SIG-M5 treated with dmso at 0.1 percent for 504 hours (cell line): ENCODE results near the gene CDHR1.

Source experiments
- DNase-seq: peaks from one replicate; lab custom pipeline; 2025; ENCODE audit not compliant: unreplicated experiment; lab: John Stamatoyannopoulos, UW

The CDHR1 gene

DNA sequence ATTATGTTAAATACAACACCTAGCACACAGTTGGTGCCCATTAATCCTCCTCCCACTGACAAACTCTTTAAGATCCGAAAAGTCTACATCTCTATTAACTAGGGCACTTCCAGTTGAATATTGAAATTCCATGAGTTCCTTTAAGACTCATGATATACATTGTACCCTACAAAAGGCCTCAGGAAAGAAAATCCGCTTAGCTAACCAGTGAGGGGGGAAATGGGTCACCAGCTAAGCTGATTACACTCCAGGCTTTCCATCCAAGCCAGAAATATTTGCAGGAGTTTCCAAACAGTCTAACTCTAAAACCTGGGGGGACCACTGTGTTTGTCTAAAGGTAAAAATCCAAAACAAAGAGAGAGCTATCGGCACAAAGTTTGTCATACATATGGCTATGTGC, 32.3 kb downstream of the CDHR1 start:
- DNase-seq, result no peak

DNA sequence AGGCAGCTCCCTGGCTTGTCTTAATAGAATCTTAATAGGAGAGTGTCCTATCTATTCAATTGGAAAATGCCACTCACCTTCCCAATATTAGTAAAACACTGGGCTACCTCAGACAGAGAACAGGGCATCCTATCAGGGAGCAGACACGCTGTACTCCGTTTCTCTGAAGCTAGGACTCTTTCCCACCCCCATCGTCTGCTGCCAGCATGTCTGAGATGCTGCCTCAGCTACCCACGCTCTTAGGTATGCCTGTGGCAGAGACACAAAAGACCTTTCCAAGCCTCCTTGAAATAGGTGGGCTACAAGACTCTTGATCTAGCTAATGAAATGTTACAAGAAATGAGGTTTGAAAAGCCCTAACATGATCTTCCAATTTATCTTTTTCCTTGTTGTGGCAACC, 33.5 kb downstream of the CDHR1 start:
- no peak for DNase-seq

DNA sequence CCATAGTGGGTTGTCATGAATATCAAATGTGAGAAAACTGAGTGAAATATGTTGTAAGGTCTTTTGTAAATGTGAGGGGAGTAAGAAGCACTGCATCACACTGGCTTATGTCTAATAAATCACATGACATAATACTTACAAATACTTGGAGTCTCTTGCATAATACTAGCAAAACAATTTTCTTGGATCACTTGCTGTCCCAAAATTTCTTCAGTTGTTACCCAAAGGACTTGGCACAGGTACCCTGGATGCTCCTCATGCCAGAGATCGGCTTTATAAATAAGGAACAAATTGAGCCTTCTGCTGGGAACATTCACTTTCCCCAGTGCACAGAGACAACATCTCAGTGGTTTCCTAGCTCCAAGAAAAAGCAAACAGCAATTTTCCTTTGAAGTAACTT, 36.0 kb downstream of the CDHR1 start:
- DNase-seq, result no peak

DNA sequence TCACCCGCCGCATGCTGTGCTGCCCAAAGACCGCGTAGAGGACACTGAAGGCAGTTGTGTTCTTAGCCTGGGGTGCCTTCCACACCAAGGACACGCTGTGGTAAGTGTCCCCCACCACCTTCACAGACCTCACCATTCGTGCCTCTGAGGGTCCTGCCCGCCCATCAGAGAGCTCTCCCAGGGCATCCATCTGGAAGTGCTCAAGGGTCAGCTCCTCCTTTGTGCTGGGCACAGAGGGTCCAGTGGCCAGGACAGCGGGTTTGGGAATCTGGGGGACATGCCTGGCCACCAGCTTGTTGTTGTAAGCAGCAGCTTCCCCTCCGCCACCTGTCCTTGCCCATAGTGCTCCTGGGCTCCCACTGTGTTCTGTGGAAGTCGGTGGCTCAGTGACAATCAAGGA, 38.0 kb downstream of the CDHR1 start:
- no peak for DNase-seq

DNA sequence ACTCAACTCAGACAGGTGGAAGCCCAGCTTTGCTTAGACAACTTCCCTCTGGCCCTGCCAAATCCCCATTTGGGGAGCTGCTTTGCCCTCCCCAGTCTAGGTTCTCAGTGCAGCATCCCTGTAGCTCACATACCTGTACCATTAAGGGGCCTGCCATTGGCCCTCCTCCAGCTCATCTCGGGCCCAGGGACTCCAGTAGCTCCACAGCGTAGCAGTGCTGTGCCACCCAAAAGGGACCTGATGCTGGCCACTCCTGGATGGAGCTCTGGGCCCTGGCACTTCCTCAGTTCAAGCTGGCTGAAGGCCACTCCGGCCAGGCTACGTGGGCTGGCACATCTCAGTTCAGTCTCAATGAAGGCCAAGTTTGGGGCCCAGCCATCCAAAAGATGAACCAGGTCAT, 39.6 kb downstream of the CDHR1 start:
- no peak for DNase-seq

DNA sequence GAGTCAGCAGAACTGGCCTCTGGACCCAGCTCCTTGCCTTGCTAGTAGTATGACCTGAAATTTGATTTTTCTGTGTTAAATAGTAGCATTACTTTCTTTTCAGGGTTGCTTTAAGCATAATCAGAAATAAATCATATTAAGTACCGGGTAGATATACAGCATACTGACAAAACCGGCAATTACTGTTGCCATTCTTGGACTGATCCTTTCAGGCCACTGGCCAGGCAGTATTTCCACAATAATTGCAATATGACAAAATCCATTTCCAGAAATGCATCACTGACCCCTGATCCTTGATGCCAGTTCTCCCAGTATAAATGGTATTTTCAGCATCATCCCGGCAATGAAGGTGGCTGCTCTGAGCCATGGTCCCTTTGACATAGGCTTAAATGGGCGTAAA, 40.1 kb downstream of the CDHR1 start:
- DNase-seq, result no peak

DNA sequence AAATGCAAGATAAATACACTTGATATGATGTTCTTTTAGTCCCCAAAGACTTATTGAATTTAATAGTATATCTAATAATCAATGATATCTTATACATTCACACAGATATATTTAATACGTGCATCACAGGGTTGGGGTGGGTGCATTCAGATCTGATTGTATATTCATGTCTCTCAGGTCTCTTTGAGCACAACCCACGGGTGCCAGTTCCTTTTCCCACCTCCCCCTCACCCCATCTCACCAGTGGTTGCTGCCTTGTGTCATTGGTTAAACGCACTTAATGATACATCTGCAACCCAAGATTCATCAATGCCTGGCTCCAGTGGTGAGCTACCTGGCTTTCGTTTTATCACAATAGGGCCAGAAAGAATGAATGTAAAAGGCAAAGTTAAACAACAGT, 40.8 kb downstream of the CDHR1 start:
- no peak for DNase-seq

DNA sequence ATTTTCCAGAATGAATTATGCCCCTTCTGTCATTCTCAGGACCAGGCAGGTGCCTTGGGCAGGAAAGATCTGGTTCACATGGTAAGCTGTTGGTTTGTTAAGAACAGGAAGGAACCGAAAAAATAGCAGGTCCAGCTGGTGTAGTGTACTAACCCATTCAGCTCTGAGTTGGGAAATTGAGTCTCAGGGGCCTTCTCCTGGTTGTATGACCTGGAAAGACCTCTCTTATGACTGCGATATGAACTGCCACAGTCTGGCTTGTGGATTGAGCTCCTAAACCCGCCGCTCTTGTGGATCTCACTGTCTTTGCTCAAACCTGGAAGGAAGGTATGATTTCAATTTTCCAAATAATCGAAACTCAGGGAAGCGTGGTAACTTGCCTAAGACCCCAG, 42.5 kb downstream of the CDHR1 start:
- DNase-seq, result no peak

DNA sequence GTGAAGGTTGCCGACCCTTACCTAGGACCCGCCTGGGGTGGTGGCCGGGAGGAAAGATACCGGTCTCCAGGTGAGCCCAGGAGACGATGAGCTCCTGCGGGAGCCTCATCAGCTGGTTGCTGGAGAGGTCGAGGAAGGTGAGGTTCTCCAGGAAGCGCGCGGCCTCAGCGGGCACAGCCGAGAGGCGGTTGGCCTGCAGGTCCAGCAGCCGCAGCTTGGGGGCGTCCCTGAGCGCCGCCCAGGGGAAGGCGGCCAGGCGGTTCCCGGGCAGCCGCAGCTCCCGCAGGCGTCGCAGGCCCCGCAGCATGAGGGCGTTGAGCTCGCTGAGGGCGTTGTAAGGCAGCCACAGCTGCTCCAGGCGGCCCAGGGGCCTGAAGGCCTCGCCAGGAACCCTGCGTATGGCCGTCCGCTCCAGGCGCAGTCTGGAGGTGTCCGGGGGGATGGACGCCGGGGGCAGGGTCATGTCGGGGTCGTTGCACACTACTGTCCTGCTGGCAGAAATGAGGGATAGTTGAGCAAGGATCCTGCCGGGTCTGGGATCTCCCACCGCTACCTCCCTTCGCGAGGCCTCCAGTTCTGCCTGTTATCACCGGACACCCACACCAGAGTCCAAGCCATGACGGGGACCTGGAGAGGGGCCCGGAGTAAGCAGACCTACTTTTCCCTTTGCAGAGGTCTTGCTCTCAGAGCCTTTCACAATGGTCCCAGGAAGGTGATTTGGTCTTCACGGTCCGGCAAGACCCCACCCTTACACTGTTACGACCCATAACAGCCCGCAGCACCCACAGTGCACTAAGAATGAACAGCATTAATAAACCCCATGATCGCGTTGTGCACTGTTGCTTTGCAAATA, 43.1 kb downstream of the CDHR1 start:
- DNase-seq, result no peak

DNA sequence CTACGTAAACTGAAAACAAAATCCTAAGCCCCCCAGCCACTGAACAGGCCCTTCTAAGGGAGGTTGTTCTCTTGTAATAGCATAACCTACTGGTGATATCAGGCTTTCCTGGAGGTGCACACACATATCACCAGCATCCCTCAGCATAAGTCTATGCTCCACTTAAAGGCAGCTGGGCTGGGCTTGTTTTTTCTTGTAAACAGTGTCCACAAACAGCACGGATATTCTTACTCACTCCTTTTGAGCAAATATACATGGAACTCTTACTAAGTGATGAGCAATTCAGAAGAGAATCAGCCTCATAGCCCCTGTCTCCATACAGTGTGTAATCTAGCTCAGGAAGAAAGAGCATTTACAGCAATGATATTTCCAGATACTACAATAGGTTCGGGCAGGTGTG, 44.6 kb downstream of the CDHR1 start:
- no peak for DNase-seq

DNA sequence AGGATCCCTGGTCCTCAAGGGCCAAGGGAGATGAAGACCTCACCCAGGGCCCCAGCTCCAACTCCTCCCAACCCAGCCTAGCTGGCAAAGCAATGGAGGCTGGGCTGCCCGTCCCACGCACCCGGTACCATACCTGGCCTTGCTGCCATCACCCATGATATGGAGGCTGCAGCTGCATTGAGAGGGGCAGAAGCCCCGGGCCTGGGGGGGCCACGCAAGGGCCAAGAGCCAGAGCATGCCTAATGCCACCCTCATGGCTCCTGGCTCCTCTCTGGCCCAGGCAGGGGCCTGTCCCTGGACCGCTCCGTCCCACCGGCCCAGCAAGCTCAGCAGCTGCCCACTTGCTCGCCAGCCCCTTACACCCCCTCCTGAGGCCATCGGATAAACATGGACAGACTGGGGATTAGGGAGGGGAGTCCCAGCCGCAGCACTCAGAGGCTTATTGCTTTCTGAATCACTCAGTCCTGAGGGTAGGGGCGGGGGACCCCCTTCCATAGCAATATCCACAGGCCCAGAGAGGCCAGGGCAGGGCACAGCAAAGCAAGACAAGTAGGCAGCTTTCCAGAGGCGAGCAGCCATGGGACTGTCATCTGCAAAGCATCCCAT, 47.0 kb downstream of the CDHR1 start, which contains the start of gene LRIT1:
TSS of gene LRIT1 (minus strand) at position 362 of the 606 bp plus-strand sequence. CDS start at position 255, 107 bp downstream.
- no peak for DNase-seq

DNA sequence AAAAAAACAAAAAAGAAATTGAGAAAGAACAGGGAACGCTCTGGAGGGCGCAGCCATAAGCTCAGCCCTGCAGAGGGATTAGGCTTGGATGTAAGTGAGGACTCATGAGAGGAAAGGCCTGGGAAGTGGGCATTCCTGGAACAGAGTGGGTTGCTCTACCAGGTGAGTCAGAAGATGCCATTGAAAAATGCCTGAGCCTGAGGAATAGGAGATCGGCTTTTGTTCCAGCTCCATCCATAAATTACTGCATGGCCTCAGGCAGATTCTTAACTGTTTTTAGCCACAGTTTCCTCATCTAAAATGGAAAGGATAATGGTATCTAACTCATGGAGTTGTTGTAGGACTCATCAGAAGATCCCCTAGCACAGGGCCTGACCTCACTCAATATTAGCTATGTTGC, 49.4 kb downstream of the CDHR1 start:
- no peak for DNase-seq

DNA sequence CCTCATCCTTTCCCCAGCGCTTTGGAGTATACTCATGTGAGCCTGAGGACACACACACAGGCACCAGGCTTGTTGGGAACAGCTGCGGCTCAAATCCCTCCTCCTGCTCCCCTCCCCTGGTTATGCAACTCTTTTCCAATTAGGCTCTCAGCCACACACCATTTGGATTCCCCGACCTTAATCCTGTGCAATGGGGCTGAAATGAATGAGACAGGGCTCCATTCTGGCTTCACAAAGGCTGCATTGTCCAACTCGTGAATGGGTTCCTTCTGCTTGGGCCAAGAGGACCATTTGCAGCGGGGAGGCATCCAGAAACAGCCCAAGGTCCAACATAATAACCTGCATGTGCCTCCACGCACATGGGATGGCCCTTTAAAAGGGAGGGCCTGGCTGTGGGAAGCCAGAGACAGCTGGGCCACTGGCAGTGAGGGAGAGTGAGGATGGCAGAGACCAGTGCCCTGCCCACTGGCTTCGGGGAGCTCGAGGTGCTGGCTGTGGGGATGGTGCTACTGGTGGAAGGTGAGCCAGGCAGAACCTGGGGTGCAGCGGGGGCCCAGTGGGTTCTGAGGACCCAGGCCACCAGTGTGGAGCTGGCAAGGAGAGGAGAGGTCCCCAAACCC, 50.4 kb downstream of the CDHR1 start, which contains the start of gene RGR:
TSS of gene RGR (plus strand) at position 403 of the 620 bp plus-strand sequence. CDS start at position 441, 38 bp downstream.
- no peak for DNase-seq

DNA sequence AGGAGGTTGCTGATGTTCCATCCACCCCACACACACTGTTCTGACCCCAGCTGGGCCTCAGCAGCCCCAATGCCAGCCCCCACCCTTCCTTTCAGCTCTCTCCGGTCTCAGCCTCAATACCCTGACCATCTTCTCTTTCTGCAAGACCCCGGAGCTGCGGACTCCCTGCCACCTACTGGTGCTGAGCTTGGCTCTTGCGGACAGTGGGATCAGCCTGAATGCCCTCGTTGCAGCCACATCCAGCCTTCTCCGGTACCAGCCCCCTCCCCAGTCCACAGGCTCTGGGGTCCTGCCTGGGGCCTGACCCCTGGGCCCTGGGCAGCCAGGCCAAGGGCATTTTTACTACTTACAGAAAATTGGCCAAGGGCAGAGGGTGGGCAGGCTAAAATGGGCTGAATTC, 53.2 kb downstream of the CDHR1 start:
- DNase-seq, result no peak

DNA sequence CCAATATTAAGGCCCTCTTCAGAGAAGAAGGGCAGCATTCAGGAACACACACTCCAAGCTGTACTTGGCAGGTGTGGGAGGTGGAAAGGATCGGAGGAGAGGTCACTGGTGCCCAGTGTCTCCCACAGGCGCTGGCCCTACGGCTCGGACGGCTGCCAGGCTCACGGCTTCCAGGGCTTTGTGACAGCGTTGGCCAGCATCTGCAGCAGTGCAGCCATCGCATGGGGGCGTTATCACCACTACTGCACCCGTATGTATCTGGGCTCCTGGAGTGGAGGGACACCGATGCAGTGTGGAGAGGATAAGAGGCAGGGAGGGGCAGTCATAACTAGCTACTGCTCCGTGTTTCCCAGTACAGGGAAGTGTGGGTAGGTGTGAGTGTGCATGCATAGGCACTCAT, 54.5 kb downstream of the CDHR1 start:
- DNase-seq, result no peak

DNA sequence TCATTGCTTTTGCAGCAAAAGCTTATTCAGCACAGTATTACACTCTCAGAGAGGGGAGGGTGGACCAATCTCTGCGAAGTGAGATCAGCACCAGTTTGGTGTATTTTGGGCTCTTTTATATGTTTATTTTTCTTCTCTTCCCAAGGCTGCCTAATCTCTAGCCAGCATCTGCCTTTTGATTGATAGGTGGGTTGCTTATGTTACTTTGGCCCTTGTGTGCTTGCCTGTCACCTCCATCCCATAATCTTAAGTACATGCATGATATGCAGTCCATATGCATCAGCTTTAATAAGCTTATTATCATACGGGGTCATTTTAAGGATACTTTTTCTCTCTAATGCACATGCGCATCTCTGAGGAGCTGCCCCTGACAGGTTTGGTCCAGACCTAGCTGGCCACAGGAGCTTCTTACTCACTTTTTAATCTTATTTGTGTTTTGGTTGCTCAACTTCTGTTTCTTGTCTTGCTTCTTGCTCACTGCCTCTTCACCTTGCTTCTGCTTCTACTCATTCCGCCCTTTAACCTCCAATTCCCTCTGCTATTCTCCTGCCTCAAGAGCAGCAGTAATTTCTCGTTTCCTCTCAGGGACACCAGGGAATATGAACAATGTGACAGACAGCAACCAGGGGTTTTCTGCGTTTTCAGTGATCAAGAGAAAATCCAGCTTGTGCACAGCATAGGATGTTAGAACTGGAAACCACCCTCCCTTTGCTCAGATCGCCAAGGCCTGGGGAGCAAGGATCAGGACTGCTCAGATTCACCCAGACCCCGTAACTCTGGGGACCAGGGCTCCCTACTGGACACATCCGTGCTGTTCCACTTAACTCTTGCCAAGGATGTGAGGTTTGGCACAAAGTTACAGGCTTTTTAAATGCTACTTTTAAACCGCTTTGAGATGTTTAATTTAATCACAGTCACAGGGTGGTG, 60.5 kb downstream of the CDHR1 start:
- no peak for DNase-seq

DNA sequence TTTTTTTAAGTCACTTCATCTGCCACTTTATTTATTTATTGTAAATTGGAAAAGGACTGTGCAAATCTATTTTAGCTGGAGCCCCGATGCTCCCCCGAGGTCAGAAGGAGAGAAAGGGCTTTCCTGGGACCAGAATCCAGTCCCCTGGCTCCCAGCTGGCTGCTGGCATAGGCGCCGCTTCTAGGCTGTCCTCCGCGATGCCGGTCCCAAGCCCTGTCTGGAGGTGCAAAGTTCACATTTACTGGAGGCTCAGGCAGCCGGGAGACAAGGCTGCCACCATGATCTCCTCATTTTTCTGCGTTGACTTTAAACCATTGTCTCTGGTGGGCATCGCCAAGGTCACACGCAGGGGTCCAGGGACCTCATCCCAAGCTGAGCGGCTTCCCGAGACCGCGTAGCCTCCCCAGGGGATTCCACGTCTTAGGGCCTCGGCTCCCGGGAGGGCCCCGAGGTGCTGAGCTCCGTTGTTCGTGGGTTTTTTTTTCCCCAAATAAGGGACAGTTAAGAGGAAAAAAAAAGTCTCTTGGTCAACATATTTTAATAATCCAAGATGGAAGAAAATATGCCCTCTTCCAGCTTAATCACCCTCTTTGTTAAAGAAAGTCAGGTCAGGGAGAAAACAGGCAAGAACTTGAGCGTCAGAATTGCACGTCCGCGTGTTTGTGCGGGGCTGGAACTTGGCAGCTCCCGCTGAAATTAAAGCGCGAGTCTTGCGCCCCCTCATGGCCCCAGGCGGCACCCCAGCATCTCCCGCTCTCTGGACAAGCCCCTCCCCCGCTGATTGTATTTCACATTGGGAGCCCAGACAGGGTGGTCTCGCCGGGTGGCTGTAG, 62.4 kb downstream of the CDHR1 start:
- no peak for DNase-seq

DNA sequence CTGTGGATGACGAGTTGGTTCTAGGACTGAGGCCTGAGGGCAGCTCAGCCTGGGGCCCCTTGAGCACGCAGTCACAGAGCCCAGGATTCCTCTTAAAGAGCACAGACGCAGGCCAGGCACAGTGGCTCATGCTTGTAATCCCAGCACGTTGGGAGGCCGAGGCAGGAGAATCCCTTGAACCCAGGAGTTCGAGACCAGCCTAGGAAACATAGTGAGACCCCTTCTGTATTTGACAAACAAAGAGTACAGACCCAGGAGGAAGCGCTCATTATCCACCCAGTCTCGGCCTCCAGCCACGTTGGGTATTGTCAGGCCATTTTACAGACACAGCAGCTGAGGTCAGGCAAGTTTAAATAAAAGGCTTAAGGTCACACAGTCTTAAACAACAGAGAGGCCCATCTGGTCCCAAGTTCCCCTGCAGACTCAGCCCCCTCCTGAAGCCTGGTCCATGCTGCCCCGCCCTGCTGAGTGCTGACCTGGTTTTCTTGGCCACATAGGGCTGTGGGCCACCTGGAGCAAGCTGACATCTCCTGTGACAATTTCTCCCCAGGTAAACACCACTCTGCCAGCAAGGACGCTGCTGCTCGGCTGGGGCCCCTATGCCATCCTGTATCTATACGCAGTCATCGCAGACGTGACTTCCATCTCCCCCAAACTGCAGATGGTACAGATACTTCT, 63.1 kb downstream of the CDHR1 start:
- DNase-seq, result no peak

DNA sequence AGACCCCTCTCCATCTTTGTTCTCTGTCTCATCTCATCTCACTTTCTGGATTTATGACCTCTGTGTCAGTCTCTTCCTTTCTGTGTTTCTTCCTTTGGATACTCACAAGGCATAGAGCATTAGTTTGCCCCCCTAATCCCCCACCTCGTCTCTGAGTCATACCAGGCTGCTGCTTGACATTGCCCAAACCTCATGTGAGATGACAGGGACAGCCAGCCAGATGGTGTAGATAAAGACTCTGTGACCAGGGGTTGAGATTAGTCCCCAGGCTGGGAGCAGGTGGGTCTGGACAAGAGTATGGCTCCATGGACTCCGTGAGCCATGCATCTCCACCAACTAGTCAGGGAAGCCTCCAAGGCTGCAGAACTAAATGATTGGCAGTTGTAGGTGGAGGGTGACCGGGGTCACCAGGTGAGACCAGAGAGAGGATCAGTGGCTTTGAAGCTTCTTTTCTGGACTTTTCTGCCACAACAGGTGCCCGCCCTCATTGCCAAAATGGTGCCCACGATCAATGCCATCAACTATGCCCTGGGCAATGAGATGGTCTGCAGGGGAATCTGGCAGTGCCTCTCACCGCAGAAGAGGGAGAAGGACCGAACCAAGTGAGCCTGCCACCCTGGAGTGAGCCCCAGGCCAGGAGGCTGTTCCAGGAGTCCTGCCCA, 63.8 kb downstream of the CDHR1 start:
- DNase-seq, result no peak
